COLO829 (cell line): ENCODE data around the gene PTPN3.

ENCODE experiments used
- DNase-seq: peaks from one replicate; pipeline ENCODE4 v3.0.0; 2012; ENCODE audit warnings: low spot score

PTPN3 gene

GRCh38 chr9:109500421-109500974, 2.4 kb upstream of the PTPN3 start:
- no peak for DNase-seq

DNA sequence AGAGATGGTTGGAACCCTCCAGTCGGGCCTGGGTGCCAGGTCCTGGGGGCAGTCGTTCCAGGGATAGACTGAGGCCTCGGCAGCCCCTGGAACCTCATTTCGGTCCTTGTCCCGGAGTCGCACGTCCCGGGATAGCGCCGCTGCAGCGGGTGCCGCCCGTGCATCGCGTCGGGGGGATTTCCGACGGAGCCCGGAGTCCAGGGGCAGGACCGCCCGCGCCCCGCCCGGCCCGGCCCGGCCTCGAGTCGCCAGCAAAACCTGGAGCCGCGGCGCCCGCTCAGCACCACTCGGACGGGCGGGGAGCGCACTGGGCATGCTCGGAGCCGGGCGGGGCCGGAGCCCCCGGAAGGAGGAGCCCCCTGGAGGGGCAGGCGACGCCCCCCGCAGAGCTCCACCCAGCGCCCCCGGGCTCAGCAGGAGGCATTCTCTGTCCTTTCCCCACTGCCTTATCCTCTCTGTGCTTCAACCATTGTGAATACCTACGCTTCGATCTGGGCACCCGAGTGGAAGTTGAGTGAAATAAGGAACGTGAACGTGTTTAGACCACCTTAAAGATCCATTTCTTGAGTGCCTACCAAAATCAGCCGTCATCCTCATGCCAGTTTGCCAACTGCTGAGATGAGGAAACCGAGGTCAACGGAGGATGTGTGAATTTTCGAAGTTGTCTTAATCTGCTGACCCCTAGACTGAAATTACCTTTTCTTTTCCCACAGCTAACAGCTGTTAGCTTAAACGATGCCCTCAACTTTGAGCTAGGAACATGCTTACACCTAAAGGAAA, 1.7 kb upstream of the PTPN3 start:
- peak; percentile 63 for DNase-seq

DNA sequence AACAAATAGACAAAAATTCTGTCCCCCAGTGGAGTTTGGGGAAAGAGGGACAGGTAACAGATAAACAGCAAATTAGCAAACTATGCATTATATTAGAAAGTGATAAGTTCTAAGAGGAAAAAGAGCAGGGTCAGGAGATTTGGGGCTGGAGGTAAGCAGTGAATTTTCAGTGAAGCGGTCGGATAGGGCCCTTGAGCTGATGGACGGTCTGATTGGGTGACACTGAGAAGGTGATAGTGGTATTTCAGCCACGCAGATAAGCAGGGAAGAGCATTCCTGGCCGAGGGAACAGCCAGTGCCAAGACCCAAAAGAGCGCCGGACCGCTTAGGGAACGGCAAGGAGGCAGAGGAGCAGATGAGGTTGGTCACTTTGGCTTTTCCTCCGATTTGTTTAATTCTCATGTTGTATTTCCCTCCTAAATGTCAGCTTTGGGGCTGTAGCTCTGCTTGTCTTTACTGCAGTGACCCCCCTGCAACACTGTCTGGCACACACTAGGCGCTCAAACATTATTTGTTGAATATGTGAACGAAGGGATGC, 1.1 kb upstream of the PTPN3 start:
- no peak for DNase-seq

GRCh38 chr9:109497226-109498153, 617 bp downstream of the PTPN3 start:
- no peak for DNase-seq

- DNase-seq = no peak
Measured at GRCh38 chr9:109496841-109497225, 1.3 kb downstream of the PTPN3 start.

- no peak for DNase-seq
Measured at GRCh38 chr9:109496218-109496617, 1.9 kb downstream of the PTPN3 start.

- DNase-seq = no peak
Measured at GRCh38 chr9:109493648-109494047, 4.5 kb downstream of the PTPN3 start.

DNA sequence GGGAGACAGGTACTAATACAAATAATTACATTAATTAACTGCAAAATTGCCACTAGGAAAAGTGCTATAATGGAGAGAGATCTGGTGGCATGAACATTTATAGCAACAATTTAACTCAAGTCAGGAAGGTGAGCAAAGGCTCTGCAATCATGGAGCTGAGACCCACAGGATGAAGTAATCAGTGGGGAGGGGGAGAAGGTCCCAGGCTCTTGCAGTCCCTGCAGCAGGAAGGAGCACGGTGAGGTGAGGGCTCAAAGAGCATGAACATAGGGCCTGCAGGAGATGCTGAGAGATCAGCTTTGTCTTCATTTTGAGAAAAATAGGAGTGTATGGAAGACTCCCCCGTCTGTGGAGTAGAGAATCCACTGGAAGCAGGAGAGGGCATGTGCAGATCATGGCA, 6.5 kb downstream of the PTPN3 start:
- DNase-seq = no peak

DNA sequence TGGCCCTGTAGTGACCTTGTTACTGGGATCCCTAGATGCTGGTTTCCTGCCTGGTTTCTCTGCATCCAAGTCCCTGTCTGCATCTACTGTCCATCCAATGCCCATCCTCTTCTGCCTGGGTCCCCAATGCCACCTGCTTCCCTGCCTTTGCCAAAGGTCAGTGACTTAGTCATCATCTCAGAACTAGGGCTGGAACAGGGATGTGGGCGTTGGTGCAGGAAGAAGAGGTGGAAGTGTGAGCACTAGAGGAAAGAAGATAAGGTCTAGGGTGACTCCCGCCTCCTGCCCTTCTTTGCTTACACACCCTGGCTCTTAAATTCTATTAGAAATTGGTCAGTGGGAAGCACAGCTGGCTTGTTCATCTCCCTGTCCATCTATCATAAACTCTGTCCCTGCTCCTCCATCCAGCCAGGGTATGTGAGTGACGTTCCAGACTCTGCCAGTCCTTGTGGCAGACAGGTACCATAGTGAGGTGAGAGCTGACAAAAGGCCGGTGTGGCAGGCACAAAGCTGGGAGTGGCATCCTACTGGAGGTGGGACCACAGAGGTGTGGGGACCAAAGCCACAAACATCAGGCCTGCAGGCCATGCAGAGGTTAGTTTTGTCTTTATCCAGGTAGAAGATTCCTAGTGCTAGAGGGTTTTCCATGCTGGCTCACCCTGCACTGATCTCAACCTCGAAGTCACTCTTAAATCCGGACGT, 9.2 kb downstream of the PTPN3 start:
- DNase-seq = no peak

GRCh38 chr9:109488351-109488750, 9.8 kb downstream of the PTPN3 start:
- no peak for DNase-seq

DNA sequence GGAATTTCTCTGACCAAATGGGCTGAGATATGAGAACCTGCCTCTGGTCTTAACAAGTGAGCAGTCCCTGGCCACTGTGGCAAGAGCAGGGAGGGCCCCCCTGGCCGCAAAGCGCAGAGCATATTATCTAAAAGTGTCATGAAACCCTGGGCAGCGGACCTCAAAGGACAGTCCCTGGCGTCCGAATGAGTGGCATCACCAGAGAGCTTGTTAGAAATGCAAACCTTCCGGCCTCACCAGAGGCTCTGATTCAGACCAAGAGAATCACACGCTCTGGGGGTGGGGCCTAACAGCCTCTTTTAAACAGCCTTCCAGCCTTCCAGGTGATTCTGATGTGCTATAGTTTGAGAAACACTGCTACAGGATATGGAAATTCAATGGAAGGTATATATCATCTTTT, 10.9 kb downstream of the PTPN3 start:
- no peak for DNase-seq

DNA sequence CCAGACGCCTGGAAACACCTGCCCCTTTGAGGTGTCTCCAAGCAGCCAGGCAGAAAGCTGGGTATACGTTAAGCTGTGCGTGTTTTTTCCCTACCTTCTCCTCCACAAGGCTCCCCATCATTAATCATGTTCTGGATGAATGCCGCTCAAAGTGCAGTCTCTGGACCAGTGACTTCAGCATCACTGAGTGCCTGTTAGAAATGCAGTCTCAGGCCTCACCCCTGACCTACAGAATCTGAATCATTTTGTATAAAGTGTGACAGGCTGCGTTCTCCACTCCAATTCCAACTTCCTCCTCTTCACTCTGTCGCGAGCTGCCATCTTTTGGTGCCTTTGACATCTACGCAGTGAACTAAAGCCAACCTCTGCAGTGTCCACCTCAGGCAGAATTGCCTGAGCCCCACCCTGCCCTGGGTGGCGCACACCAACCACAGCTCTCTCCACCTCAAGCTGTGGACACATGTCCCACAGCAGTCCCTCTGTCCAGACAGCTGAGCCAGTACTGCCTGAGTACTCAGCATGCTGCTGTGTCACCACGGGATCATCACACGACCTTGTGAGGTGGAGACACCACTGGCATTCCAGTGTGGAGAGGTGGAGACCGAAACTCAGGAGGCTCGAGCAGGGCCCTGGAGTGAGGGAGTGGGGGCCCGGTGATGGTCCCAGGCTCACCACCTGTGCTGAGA, 14.2 kb downstream of the PTPN3 start:
- DNase-seq = no peak

DNA sequence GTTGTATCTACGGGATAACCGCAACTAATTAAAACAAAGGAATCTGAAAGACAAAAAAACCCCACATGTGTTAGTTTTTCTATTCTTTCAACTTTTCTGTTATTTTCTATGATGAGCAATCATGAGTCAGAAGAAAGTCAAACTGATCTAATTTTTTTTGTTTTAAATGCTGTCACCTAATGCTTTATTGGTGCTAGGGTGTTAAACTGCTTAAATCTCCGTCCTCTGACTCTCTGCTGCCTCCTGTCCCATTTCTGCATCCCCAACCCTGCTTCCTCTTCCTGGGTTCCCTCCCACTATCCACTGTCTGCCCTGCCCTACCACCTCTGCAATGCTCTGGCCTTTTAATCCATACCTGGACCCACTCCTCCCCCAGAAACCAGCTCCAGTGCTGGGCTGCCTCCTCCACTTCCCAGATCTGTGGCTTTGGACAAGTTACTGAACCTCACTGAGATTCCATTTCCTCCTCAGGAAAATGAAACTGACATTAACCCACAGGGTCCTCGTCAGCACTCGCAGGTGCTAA, 15.7 kb downstream of the PTPN3 start:
- DNase-seq = no peak

GRCh38 chr9:109481856-109482255, 16.3 kb downstream of the PTPN3 start:
- DNase-seq = no peak

DNA sequence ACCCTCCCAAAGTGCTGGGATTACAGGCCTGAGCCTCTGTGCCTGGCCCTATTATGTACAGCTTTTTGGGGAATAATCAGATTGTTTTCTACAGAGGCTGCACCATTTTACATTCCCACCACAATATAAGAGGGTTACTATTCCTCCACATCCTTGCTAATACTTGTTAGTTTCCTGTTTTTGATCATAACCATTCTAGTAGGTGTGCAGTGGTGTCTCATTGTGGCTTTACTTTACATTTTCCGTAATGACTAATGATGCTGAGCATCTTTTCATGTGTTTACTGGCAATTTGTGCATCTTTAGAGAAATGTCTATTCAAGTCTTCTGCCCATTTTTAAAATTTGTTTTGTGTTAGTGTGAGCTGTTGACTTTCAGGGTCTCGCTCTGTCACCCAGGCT, 18.3 kb downstream of the PTPN3 start:
- DNase-seq = no peak

DNA sequence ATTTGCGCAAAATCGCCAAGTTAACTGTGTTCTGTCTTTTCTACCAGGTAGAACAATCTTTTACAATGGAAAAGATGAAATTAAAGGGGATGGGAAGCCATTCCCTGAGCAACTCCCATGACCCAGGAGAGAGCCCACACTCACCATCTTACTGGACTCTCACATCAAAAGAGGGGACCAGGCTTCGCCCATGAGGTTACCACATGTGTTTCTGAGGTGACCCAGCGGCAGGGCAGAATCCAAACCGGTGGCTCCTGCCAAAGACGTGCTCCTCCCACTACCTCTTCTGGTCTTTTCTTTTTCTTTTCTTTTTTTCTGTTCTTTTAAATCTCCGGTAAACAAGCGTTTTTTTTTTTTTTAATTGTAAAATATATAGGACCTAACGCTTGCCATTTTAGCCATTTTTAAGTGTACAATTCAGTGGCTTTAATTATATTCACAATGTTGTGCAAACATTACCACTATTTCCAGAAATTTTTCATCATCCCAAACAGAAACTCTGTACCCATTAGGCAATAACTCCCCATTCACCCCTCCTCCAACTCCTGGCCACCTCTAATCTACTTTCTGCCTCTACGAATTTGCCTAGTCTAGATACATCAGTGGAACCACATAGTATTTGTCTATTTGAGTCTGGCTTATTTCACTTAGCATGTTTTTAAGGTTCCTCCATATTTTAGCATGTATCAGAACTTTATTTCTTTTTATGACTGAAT, 19.3 kb downstream of the PTPN3 start:
- DNase-seq = no peak

- DNase-seq = no peak
Measured at GRCh38 chr9:109478051-109478563, 20.0 kb downstream of the PTPN3 start.

DNA sequence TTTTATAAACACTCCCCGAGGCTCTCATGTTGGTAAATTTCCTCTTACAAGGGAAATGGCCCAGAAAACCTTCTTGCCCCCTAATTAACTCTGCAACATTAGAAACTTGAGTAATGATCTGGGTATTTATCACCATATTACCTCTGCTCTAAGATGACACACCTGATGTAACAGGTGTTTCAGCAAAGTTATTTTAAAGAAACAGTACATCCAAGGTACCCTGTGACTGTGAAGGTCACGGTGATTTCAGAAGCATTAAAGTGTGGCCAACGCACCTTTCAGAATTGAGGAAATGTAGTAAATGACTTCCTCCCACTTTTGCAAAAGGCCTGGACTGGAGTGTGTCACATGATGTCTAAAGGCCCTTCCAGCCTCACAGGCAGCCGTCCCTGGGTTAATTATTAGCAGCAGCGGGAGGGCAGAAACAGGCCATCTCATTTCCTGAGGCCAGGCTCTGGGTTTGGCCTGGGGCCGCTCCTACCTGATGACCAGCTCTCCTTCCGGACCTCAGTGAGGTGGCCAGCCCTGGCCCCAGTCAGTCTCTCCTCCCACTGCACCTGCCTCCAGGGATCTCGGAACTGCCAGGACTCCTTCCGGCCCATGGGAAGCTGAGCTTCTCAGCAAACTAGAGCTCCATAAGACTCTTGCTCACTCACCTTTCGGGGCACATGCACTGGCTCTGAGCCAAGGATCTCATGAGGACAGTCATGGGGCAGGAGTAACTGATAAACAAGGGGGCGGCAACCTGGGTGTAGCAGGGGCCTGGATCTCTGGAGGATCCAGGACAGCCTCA, 20.7 kb downstream of the PTPN3 start:
- DNase-seq = no peak

- no peak for DNase-seq
Measured at GRCh38 chr9:109476642-109477257, 21.4 kb downstream of the PTPN3 start.
